K562 (cell line): ENCODE measurements around the gene NFATC2. TPM values are rescaled to one million over a fixed set of nuclear protein-coding genes. Genes with fewer than 3 reads are reported as not detected.
A peak's percentile ranks its signal among the peaks of the same experiment; 100 is the strongest.

Source experiments
- AFF1 ChIP-seq, 2 experiments: fragments of 450-650 bp; IDR thresholded peaks; 2 replicates each; pipeline ENCODE4 v1.6.1; 2018; ENCODE audit warnings: mild to moderate bottlenecking in 2 of 2, low read depth in 1 of 2; ENCODE audit not compliant: partially characterized antibody in 2 of 2
- CHD7 ChIP-seq: fragments of 200-600 bp; sonication (generic); IDR thresholded peaks from one replicate; pipeline ENCODE4 v1.6.1; 2012; ENCODE audit warnings: mild to moderate bottlenecking, low read depth, low read length, inconsistent platforms
- NFXL1 ChIP-seq: fragments of 450-650 bp; formaldehyde crosslinking; IDR thresholded peaks from 2 replicates; pipeline ENCODE4 v1.4.0; 2021; ENCODE audit warnings: mild to moderate bottlenecking
- NR2C2 ChIP-seq, 2 experiments: fragments of 200-800 bp in 1 of 2; sonication (Bioruptor generic) in 1 of 2; sonication (generic) in 1 of 2; formaldehyde crosslinking in 1 of 2; IDR thresholded peaks; 2 replicates each; pipeline versions ENCODE4 v1.6.1 to v1.8.0; 2016 to 2022; ENCODE audit warnings: mild to moderate bottlenecking in 1 of 2, missing compliant biosample characterization in 1 of 2, missing genetic modification characterization in 1 of 2, missing genetic modification reagents in 1 of 2
- POLR2H ChIP-seq: IDR thresholded peaks from 2 replicates; pipeline ENCODE4 v1.6.1; 2016; ENCODE audit warnings: missing genetic modification characterization, low read depth, mild to moderate bottlenecking, control low read depth, missing compliant biosample characterization, moderate library complexity
- SNRNP70 ChIP-seq: fragments of 200-400 bp; formaldehyde crosslinking; optimal IDR thresholded peaks from 2 replicates; pipeline ENCODE3; 2017; ENCODE audit warnings: low read depth, low read length
- STAT5A ChIP-seq: IDR thresholded peaks from 2 replicates; pipeline ENCODE4 v1.6.1; 2012; ENCODE audit warnings: low read length, inconsistent platforms, borderline replicate concordance
- ZBTB26 ChIP-seq: fragments of 450-650 bp; formaldehyde crosslinking; IDR thresholded peaks from 2 replicates; pipeline ENCODE4 v1.4.0; 2022; ENCODE audit warnings: missing genetic modification characterization
- polyA plus RNA-seq, 8 experiments: library from polyadenylated mRNA; depleted of rRNA in 4 of 8; stranded (reverse) in 5 of 8; unstranded in 3 of 8; fragments of >200 nt; fragmentation: Nextera tagmentation in 2 of 8; fragmentation: Illumina TruSeq in 1 of 8; extraction: Ambion mirVana in 2 of 8; extraction: Trizol in 1 of 8; gene quantifications; 2 replicates each; pipeline versions ENCODE4 v1.2.1 to v1.2.3, GENCODE V29; 2011 to 2014; ENCODE audit warnings: inconsistent platforms in 1 of 8, missing spikeins in 1 of 8
- total RNA-seq, 7 experiments: library from RNA; depleted of rRNA in 6 of 7; stranded (reverse); fragments of >200 nt in 6 of 7; fragmentation: Illumina TruSeq in 2 of 7; extraction: Trizol in 2 of 7; gene quantifications; 2 replicates each; pipeline versions ENCODE4 v1.2.1 to v1.2.3, GENCODE V29; 2011 to 2021; ENCODE audit warnings: low replicate concordance in 1 of 7

The NFATC2 gene
- total and polyA plus RNA-seq, 9 of the 15 experiments (the other 6 are each of a cell fraction or from before 2014, with no cell fraction given): 1.9 to 11.2 (median 3.0) TPM

GRCh38 chr20:51492167-51493092 is 50.1 kb downstream of the NFATC2 start (continued):
- no peak for TF ChIP-seq CHD7
- peak; percentile 14; the same call in 1 of the 2 replicates for TF ChIP-seq ZBTB26 (CRISPR knock-in tag)
- TF ChIP-seq NR2C2 (CRISPR knock-in tag; IDR thresholded peaks at IDR 0.05): no peak
- no peak for TF ChIP-seq NR2C2 (tag; IDR thresholded peaks at IDR 0.05)
- no peak for TF ChIP-seq SNRNP70
- no peak for TF ChIP-seq NFXL1 (CRISPR knock-in tag)
- no peak for TF ChIP-seq STAT5A
- TF ChIP-seq POLR2H (tag): no peak
- TF ChIP-seq AFF1 (IDR thresholded peaks at IDR 0.05; ENCODE audit: low read depth in 1 of 2, partially characterized antibody in 2 of 2): no peak
